ENCODE results near the gene MEP1A. TPM values are rescaled to one million over a fixed set of nuclear protein-coding genes. Genes with fewer than 3 reads are reported as not detected.

The MEP1A gene
- total and polyA plus RNA-seq, 2 donors (not counting 3 experiments of a cell fraction or from before 2014, with no cell fraction given), result not detected

- Histone ChIP-seq H3K36me3 (ENCODE audit: control insufficient read depth in 2 of 2, extremely low read depth in 1 of 2, insufficient read depth in 2 of 2, low read length in 2 of 2) (no peaks in the 10 kb centered on the region), H3K9ac (replicated peaks; ENCODE audit: extremely low read depth, insufficient read depth, low read length) (no peak overlapping the region), H2AFZ (ENCODE audit: low read depth, low read length) (no peak overlapping the region), H3K4me1 (ENCODE audit: control insufficient read depth, extremely low read depth, insufficient read depth, low read length) (no peaks in the 10 kb centered on the region), H3K4me2 (ENCODE audit: insufficient read depth, low read length) (no peak overlapping the region), H4K20me1 (replicated peaks; ENCODE audit: control insufficient read depth, extremely low read depth, insufficient read depth, low read length) (no peaks in the 10 kb centered on the region), H3K4me3 (replicated peaks in 1 of 3; ENCODE audit: insufficient read depth in 1 of 3, low read depth in 1 of 3, low read length in 3 of 3) (no peak overlapping the region), H3K27ac (ENCODE audit: insufficient read depth, low read depth, low read length) (no peak overlapping the region), H3K9me1 (replicated peaks; ENCODE audit: control insufficient read depth, extremely low read depth, insufficient read depth, low read length) (no peaks in the 10 kb centered on the region), H3K9me3 (replicated peaks; ENCODE audit: control insufficient read depth, insufficient read depth, low read length) (no peaks in the 10 kb centered on the region), H3K79me2 (ENCODE audit: control insufficient read depth, insufficient read depth, low read length) (no peaks in the 10 kb centered on the region), H3K27me3 (ENCODE audit: control insufficient read depth in 2 of 2, insufficient read depth in 2 of 2, low read length in 2 of 2) (peaks cover 0 to 5% of the 10 kb centered on the region in 2 experiments)
- TF ChIP-seq POLR2AphosphoS5 (IDR thresholded peaks at IDR 0.05; ENCODE audit: insufficient read depth, low read depth, low read length), result no peak
- TF ChIP-seq MYC (IDR thresholded peaks at IDR 0.05; ENCODE audit: low read depth, low read length), result no peak
- no peak for TF ChIP-seq GATA2 (IDR thresholded peaks at IDR 0.05; ENCODE audit: insufficient read depth, insufficient read length, low read depth, low read length)
- TF ChIP-seq POLR2A (IDR thresholded peaks at IDR 0.05; ENCODE audit: low read depth, low read length), result no peak
- no peak for TF ChIP-seq MAX (IDR thresholded peaks at IDR 0.05; ENCODE audit: insufficient read depth, insufficient read length)
- TF ChIP-seq CTCF (IDR thresholded peaks at IDR 0.05; ENCODE audit: extremely low read depth in 1 of 2, insufficient read depth in 1 of 2, low read depth in 1 of 2, low read length in 2 of 2), result no peak
- TF ChIP-seq EZH2 (IDR thresholded peaks at IDR 0.05; ENCODE audit: borderline replicate concordance, low read depth, low read length, severe bottlenecking), result no peak
- no peak for TF ChIP-seq JUN (IDR thresholded peaks at IDR 0.05; ENCODE audit: borderline replicate concordance, insufficient read depth, insufficient read length, low read depth)
- TF ChIP-seq FOS (IDR thresholded peaks at IDR 0.05; ENCODE audit: borderline replicate concordance, insufficient read depth, low read length), result no peak
- intact Hi-C loops (cut with micrococcal nuclease) (no loop called here), dilution Hi-C loops (cut with MboI; ENCODE audit: extremely low pct_ligation_motif_present, low sequenced_read_pairs) (no loop called here)
- CTCF ChIA-PET, result interaction anchor here (1.3 kb wide), 1 partner anchor 11 kb away, joined by 3 read pairs; no protein-coding TSS in a partner anchor
- BruUV-seq (replicated peaks), result no TSS peak
- no peak for DNase-seq (ENCODE audit: low read depth, low spot score)
- POLR2A ChIA-PET, result no interaction called here
- no peak for FAIRE-seq
Measured at GRCh38 chr6:46787871-46788540, 5.2 kb upstream of the MEP1A start.

All from endothelial cell of umbilical vein (primary cell).